Activated CD4-positive, CD25-positive, alpha-beta regulatory T cell treated with anti-CD3 and anti-CD28 coated beads, Interleukin-2, amount 50 U/mL, for 16 hours (primary cell): ENCODE measurements around the gene OLFM1.
"Not testable (repeated sequence)": the region's sequence is repeated elsewhere in the genome, so short reads cannot be mapped to it uniquely, and the experiment has no call there.

Experiments used
- DNase-seq: peaks from one replicate; pipeline ENCODE4 v3.0.0-alpha.2; 2020; ENCODE audit warnings: low read depth, low spot score

The OLFM1 gene

DNA sequence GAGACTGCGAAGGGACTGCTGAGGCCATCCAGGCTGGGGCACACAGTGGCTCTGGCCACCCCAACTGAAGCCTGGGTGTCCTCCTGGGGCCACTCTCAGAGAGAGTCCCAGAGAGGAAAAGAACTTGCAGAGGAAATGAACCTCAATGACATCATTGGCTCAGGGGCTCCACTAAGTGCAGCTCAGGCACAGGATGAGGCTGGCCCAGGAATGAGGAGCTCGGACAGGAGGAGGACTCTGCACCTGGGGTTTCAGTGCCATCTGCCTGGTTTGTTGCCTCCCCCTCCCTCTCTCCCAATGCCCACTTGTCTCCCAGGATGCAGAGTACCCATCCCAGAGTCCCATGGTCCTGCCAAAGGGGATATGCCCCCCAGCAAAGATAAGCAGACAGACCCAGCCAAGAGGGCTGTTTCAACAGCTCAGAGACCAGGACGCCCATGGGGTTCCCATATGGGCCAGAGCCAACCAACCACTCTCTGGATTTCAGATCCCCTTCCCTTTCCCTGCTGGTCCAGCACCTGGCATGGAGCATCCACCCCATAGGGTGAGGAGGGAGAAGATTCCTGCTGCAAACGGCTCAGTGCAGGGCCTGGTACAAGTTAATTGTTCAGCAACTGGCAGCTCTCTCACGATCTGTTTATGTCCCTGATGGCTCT, 26.9 kb upstream of the OLFM1 start:
- DNase-seq, result no peak

DNA sequence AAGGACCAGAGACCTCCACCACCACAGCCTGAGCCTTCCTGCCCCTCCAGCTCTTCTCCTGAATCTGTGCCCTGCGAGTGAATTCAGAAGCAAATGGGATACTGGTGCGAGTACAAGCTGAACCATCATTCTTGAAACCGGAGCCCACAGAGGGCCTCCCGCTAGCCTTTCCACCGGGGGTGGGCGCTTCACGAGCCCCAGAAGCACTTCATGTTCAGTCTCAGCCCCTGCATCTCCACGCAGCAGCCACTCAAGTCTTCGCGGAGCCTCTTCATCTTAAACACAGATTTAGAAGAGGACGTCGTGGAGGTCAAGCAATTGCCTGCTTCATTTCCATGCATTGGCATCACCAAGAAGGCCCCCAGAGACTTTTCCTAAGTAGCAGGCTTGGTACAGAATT, 26.0 kb upstream of the OLFM1 start:
- no peak for DNase-seq

DNA sequence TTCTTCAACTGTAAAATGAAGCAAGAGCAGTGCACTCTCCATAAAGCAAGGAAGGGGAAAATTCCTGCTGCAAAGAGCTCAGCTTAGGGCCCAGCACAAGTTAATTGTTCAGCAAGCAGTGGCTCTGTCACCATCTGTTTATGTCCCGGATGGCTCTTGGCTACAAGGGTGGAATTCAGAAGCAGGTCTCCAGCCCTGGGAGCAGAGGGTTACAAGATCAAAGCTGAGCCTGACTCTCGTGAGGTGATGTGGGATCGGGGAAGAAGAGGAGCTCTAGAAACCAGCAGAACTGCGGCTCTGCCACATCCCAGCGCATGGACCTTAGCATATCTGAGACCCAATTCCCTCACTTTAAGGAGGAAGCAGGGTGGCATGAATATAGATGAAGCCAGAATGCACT, 25.2 kb upstream of the OLFM1 start:
- no peak for DNase-seq

DNA sequence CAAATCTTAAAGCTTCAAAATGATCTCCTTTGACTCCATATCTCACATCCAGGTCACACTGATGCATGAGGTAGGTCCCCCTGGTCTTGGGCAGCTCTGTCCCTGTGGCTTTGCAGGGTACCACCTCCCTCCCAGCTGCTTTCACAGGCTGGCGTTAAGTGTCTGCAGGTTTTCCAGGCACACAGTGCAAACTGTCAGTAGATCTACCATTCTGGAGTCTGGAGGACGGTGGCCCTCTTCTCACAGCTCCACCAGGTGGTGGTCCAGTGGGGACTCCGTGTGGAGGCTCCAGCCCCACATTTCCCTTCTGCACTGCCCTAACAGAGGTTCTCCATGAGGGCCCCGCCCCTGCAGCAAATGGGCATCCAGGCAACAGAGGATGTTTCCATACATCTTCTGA, 24.0 kb upstream of the OLFM1 start:
- not testable (repeated sequence) for DNase-seq

DNA sequence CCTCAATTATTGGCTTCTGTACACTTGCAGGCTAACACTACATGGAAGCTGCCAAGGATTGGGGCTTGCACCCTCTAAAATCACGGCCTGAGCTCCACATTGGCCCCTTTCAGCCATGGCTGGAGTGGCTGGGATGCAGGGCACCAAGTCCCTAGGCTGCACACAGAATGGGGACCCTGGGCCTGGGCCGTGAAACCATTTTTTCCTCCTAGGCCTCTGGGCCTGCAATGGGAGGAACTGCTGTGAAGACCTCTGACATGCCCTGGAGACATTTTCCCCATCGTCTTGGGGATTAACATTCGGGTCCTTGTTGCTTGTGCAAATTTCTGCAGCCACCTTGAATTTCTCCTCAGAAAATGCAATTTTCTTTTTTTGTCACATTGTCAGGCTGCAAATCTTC, 23.6 kb upstream of the OLFM1 start:
- DNase-seq, result not testable (repeated sequence)

DNA sequence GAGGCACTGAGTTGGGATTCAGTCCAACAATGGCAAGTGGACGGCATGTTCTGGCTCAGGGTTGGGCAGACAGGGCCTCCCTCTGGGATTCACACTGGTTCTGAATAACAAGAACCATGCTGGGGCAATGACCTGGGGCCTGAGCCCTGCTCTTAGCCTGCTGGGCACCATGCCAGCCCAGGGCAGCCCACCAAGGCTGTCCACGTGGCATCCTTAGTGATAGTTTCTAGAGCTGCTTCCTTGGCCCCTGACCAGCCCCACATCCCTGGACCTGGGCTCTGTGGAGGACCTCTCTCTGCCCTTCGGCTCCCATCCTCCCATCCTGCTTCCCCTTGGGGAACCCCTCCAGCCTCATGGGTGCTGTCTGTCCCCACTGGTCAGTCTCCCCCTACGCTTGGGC, 22.3 kb upstream of the OLFM1 start:
- no peak for DNase-seq

DNA sequence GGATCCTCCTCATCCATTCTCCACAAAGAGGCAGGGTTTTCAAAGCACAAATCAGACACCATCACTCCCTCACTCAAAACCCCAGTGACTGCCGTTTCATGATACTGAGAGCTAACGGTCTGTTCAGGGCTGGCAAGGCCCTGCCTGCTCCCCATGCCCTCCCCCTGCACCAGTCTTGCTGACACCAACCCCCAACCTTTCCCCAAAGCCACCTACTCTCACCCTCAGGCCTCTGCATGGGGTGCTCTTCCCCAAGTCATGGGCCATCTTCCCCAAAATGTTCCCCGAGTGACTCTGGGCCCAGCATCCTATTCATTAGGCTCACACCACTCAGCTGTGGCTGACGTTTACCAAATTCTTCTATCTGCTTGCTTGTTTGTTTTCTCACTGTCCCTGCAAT, 21.7 kb upstream of the OLFM1 start:
- no peak for DNase-seq

DNA sequence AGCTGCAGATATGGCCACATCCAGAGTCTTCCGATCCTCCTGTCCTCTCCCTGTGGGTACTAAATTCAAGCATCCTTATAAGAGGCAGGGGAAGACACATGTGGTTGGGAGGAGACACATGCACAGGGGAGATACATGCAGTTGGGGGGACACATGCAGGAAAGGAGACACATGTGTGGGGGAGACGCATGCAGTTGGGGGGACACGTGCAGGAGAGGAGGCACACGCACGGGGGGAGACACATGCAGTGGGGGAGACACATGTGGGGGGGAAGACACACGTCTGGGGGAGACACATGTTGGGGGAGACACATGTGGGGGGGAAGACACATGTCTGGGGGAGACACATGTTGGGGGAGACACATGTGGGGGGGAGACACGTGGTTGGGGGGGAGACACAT, 21.2 kb upstream of the OLFM1 start:
- DNase-seq, result no peak

DNA sequence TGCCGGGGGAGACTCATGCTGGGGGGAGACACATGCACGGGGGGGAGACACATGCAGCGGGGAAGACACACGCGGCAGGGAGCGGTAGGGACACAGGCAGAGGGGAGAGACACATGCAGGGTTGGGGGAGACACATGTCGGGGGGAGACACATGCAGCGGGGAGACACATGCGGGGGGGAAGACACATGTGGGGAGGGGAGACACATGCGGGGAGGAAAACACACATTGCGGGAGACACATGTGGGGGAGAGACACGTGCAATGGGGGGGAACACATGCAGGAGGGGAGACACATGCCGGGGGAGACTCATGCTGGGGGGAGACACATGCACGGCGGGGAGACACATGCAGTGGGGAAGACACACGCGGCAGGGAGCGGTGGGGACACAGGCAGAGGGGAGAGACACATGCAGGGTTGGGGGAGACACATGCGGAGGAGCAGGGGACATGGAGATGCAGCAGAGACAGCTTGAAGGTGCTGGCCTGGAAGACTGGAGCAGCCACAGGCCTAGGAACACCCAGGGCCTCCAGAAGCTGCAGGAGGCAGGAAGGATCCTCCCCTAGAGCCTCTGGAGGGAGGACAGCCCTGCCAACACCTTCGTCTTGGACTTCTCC, 20.3 kb upstream of the OLFM1 start:
- DNase-seq, result no peak

DNA sequence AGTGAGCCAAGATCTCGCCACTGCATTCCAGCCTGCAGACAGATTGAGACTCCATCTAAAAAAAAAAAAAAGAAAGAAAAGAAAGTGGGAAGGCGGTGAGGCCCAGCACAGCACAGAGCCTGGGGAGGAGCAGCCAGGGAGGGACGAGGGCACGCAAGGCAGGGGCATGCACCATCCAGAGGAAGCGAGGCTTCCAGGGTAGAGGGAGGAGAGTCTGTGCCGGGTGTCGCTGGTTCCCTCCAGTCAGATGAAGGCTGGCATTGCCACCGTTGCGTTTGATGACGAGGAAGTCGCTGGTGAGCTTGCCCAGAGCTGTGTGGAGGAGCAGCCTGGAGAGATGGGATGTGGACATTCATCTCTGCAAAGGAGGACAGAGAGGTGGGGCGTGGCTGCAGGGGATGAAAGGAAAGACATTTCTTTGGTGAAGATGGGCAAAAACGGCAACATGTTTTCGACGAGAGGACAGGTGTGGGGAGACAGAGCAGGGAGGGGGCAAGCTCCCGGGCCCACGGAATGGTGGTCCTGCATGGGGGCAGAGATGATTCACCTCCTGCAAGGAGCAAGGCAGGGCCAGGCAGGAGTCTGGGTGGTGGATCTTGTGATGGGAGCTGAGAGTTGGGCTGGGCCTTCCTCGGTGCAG, 18.6 kb upstream of the OLFM1 start:
- no peak for DNase-seq

DNA sequence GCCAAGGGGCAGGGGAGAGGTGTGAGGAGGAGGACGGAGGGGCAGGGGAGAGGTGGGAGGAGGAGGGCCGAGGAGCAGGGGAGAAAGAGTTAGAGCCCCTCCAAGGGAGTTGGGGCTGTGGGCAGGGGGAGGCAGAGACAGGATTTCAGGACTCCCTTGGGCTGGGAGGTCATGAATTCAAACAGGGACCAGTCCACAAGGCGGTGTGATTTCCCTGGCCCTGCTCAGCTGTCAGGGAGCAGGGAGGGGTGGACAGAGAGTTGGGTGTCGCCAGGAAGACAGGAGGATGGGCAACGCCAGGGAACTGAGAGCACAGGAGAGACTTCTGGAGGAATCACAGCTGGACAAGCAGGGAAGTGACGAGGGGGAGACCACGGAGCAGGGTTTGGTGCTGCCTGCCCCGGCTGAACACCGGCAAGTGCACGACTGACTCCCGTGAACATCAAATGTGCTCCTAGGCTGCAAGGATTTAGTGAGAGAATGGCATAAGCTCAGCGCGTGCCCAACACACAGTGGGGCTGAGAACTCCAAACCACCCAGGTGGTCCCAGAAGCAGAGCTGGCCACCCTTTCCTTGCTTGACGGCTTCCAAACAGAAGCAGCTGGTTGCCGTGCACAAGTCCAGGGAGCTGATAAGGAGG, 17.8 kb upstream of the OLFM1 start:
- DNase-seq, result no peak

DNA sequence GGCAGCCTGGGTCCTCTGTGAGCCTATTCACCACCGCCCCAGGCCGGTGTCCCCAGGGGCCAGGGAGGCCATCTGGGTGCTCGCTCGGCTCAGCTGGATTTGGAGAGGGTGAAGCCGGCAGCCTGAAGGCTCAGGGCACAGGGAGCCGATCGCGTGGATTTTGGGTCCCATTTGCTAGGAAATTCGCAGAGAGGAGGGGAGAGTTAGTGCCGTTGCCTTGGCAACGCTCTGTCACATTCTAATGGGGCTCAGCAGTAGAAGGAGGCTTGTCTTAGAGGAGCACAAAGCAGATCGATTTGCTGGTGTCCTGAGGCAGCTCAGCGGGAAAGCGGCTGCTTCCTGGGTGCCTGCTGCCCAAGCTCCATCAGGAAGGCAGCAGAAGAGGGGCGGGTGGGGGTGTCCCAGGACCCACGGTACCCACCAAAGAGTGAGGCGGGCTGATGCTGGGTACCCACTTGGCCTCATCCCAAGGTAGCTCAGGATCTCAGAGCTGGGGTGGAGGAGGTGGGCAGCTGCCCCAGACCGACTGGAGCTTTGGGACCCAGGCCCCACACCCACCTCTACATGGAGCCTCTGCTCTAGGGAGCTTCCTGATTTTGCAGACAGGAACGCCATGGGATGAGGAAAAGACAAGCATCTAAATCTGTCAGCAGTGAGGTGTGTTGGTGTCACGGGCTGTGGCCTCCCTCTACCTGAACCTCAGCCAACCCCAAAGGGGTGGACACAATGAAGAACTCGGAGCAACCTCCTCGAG, 17.1 kb upstream of the OLFM1 start:
- DNase-seq, result no peak

DNA sequence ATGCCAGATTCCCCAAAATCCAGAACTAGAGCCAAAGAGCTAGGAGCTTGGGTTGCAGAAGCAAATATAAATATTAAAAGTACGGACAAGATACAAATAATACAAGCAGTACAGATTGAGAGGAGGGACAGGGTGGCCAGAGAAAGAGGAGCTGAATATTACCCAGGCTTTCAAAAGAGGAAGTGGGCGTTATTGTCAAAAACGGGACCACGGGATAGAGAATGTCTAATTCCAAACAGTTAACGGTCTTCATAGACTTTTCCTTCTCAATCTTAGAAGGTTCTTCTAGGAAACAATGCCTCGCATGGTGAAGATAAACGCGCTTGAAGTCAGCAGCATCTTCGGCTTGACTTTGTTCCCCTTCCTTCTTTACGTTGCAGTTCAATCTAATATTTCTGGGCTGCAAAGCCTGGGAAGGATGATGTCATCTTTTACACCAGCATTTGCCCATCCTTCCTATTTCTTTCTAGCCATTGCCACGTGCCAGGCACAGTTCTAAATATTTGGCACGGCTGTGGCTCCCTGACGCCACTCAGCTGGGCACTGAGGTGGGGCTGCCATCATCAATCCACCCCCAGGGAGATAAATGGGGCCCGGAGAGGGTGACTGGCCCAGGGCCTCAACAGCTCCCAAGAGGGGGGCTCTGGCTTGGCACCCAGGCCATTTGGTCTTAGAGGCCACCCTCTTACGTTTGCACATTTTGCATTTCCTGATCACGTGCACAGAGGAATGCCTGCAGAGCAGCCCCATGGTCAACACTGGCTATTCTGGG, 16.3 kb upstream of the OLFM1 start:
- no peak for DNase-seq

DNA sequence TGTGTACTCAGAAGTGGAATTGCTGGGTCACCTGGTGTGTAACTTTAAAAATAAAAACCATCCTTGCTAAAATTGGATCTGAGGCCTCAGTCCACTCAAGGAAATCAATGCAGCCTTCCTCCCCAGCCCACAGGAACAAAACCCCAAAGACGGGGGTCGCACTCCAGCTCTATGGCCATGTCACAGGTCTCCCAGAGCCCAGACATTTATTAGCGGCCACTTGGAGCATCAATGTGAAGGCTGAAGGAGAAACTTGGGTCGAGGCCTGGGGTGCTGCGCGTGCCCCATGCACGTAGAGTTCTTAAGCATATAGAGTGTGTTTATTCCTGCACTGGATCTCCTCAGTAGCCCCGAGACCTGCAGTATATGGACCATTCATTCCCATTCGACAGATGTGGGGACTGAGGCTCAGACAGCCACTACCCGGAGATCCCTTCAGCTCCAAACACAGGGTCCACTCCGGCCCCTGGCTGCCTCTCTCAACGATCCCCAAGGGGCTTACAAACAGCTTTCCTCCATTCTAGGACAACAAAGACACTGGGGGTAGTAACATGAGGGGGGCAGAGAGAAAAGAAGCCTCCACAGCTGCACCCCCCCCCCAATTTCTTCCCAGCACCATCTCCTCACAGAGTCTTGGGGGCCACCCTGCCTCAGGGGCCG, 14.3 kb upstream of the OLFM1 start:
- no peak for DNase-seq

DNA sequence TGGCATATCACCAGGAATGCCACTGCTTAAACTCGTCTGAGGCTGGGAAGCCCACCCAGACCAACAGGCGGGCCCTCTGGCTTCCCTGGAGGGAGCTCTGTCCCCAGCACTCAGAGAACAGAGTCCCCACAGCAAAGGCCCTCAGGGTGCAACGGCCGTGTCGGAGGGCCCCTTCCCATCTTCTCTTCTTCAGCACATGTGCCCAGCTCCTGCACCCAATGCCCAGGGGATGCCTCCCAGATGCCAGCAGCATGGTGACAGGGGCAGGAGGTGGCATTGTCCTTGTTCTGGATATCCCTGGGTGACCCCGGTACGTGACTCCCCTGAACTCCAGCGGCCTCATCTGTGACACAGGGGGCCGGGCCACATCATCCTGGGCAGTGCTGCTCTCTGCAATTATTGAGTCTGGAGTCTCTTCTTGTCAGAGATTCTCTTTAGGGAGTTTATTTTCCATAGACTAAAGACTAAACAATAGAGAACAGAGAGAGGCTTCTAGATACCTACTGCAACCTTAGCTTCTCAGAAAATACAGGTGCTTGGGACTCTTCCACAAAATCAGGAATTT, 13.6 kb upstream of the OLFM1 start:
- DNase-seq, result no peak

DNA sequence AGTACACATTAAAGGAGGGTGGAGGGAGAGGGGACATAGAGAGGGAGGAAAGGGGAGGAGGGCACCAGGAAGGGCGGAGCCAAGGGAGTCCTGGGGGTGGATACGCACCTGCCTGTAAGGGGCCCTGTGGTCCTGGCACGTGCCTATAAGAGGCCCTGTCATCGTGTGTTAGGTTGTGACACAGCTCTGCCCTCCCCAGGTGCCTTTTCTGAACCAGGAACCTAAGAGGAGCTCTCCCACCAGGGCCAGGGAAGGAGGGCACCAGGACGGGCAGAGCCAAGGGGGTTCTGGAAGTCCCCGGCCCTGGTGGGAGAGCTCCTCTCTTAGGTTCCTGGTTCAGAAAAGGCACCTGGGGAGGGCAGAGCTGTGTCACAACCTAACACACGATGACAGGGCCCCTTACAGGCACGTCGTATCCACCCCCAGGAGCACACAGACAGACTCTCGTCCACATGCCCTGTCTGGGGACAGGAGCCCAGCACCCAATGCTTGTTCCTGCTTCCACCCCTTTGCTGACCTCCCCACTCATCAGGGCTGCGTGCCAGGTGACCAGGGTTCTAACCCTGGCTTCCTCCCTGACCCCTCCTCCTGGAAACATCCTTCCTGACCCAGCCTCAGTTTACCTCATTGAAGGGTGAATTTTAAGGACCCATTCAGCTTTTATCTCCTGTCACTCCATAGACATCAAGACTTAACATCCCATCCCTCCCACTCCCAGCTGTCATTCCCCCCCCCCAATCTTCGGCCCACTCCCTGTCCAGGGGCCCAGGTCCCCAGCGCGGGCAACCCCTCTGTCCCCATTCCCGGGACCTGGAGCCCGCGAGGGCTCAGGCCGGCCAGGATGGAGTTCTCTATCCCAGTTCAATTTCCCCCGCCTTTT, 12.9 kb upstream of the OLFM1 start:
- DNase-seq, result no peak

DNA sequence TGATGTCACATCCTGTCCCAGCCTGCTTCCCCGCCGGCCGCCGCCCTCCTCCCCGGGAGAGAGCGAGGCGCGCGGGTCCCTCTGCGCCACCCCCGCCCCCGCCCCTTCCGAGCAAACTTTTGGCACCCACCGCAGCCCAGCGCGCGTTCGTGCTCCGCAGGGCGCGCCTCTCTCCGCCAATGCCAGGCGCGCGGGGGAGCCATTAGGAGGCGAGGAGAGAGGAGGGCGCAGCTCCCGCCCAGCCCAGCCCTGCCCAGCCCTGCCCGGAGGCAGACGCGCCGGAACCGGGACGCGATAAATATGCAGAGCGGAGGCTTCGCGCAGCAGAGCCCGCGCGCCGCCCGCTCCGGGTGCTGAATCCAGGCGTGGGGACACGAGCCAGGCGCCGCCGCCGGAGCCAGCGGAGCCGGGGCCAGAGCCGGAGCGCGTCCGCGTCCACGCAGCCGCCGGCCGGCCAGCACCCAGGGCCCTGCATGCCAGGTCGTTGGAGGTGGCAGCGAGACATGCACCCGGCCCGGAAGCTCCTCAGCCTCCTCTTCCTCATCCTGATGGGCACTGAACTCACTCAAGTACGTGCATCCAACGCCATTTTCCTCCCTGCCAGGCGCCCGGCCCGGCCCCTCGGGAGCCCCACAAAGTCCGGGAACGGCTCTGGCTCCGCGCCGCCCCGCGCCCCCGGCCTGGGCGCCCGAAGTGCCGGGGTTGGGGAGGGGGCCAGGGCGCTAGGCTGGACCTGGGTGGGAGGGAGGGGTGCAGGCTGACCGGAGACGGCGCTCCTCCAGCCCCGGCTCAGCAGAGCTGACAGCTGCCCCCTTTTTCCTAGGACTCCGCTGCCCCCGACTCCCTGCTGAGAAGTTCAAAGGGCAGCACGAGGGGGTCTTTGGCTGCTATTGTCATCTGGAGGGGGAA, 12.0 kb upstream of the OLFM1 start:
- DNase-seq, result no peak

DNA sequence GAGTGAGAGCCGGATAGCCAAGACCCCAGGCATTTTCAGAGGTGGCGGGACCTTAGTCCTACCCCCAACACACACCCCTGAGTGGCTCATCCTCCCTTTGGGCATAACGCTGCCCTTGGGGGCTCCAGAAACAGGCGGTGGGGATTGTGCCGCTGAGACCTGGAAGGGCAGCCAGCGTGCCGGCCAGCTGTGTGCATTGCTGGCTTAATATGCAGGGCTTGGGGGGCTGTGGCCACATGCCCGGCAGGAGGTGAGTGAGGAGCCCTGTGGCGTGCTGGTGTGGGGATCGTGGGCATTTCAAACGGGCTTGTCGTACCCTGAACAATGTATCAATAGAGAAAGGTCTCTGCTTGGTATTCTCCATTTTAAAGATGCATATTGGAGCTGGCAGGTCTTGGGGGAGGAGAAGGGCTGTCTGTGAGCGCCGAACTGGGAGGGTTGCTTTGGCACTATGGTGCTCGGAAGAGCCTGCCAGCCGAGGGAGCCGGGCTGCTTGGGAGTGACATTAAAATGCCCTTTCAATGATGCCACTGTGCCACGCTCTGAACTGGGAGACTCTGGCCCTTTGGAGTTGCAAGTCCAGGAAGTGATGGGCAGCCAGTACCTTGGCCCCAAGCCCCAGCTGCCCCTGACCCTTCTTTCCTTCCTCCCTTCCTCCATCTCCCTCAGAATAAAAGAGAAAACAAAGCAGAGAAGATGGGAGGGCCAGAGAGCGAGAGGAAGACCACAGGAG, 11.2 kb upstream of the OLFM1 start:
- DNase-seq, result no peak
